ENCODE measurements around the gene LRRC2. TPM values are rescaled to one million over a fixed set of nuclear protein-coding genes. Genes with fewer than 3 reads are reported as not detected.
"Not testable (repeated sequence)": the region's sequence is repeated elsewhere in the genome, so short reads cannot be mapped to it uniquely, and the experiment has no call there.

Gene LRRC2
- total RNA-seq, 1 experiment from 2014 or later = 0.26 TPM

GRCh38 chr3:46551615-46552014, 14.5 kb downstream of the LRRC2 start:
- Histone ChIP-seq H2AFZ (ENCODE audit: low read length) (no peak overlapping the region), H3K36me3 (ENCODE audit: low read depth, low read length) (no peaks in the 10 kb centered on the region), H3K79me2 (ENCODE audit: low read length) (no peaks in the 10 kb centered on the region), H3K4me3 (ENCODE audit: low read length) (no peak overlapping the region), H4K20me1 (ENCODE audit: low read length) (no peaks in the 10 kb centered on the region), H3F3A (ENCODE audit: low read length, unreplicated experiment) (no peaks in the 10 kb centered on the region), H3K9me3 (ENCODE audit: low read length) (no peaks in the 10 kb centered on the region), H3K9ac (ENCODE audit: low read length) (no peak overlapping the region), H3K4me2 (ENCODE audit: low read length) (peak overlapping the region; percentile 29), H3K4me1 (ENCODE audit: insufficient read depth, low read length) (peaks cover 35% of the 10 kb centered on the region), H3K9me2 (replicated peaks; ENCODE audit: low read length) (no peaks in the 10 kb centered on the region), H3K27me3 (ENCODE audit: low read length) (no peaks in the 10 kb centered on the region), H3K27ac (ENCODE audit: low read length) (no peak overlapping the region; the same call in 1 of the 2 replicates)
- ATAC-seq = peak; percentile 70
- TF ChIP-seq EZH2 (IDR thresholded peaks at IDR 0.05; ENCODE audit: low read length, unreplicated experiment) = no peak
- TF ChIP-seq, protein P1, sequence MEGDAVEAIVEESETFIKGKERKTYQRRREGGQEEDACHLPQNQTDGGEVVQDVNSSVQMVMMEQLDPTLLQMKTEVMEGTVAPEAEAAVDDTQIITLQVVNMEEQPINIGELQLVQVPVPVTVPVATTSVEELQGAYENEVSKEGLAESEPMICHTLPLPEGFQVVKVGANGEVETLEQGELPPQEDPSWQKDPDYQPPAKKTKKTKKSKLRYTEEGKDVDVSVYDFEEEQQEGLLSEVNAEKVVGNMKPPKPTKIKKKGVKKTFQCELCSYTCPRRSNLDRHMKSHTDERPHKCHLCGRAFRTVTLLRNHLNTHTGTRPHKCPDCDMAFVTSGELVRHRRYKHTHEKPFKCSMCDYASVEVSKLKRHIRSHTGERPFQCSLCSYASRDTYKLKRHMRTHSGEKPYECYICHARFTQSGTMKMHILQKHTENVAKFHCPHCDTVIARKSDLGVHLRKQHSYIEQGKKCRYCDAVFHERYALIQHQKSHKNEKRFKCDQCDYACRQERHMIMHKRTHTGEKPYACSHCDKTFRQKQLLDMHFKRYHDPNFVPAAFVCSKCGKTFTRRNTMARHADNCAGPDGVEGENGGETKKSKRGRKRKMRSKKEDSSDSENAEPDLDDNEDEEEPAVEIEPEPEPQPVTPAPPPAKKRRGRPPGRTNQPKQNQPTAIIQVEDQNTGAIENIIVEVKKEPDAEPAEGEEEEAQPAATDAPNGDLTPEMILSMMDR (conservative IDR thresholded peaks at IDR 0.05; ENCODE audit: low read depth, low read length) = no peak
- no peak for TF ChIP-seq EZH2phosphoT487 (IDR thresholded peaks at IDR 0.05; ENCODE audit: borderline replicate concordance, low read length)
- ChIA-PET CTCF (interaction anchor here (0.6 to 1.6 kb wide), 5 partner anchors 9 to 679 kb away, joined by 4 to 14 read pairs (median 5); no protein-coding TSS in a partner anchor), POLR2A (ENCODE audit: unreplicated experiment) (interaction anchor here (0.6 to 0.7 kb wide), 3 partner anchors 9 to 307 kb away, joined by 8 to 21 read pairs (median 18); no protein-coding TSS in a partner anchor)
- intact Hi-C loops (cut with micrococcal nuclease) = no loop called here
- no TSS peak for BruUV-seq (replicated peaks)
- peak; percentile 59 for DNase-seq

- H3F3A ChIP-seq (ENCODE audit: low read length, unreplicated experiment) = no peaks in the 10 kb centered on the region
- ChIA-PET POLR2A (ENCODE audit: unreplicated experiment) (no interaction called here), CTCF (no interaction called here)
- intact Hi-C loops (cut with micrococcal nuclease) = no loop called here
- H2AFZ ChIP-seq (ENCODE audit: low read length) = no peak overlapping the region
- H3K4me3 ChIP-seq (ENCODE audit: low read length) = no peak overlapping the region
- no peaks in the 10 kb centered on the region for H4K20me1 ChIP-seq (ENCODE audit: low read length)
- H3K4me2 ChIP-seq (ENCODE audit: low read length) = no peak overlapping the region
- no peak for DNase-seq
- no peaks in the 10 kb centered on the region for H3K79me2 ChIP-seq (ENCODE audit: low read length)
- H3K27ac ChIP-seq (ENCODE audit: low read length) = no peak overlapping the region
- no peaks in the 10 kb centered on the region for H3K9me2 ChIP-seq (replicated peaks; ENCODE audit: low read length)
- no TSS peak for BruUV-seq (replicated peaks)
- TF ChIP-seq EZH2 (IDR thresholded peaks at IDR 0.05; ENCODE audit: low read length, unreplicated experiment) (no peak), EZH2phosphoT487 (IDR thresholded peaks at IDR 0.05; ENCODE audit: borderline replicate concordance, low read length) (no peak)
- TF ChIP-seq, protein P1 (conservative IDR thresholded peaks at IDR 0.05; ENCODE audit: low read depth, low read length) = no peak
- H3K9ac ChIP-seq (ENCODE audit: low read length) = no peak overlapping the region
- no peak for ATAC-seq
- H3K4me1 ChIP-seq (ENCODE audit: insufficient read depth, low read length) = peaks cover 29% of the 10 kb centered on the region
- H3K27me3 ChIP-seq (ENCODE audit: low read length) = no peaks in the 10 kb centered on the region
- H3K9me3 ChIP-seq (ENCODE audit: low read length) = no peaks in the 10 kb centered on the region
- H3K36me3 ChIP-seq (ENCODE audit: low read depth, low read length) = no peaks in the 10 kb centered on the region
Measured at GRCh38 chr3:46549989-46550388, 16.1 kb downstream of the LRRC2 start.

GRCh38 chr3:46549408-46549904, 16.6 kb downstream of the LRRC2 start:
- H3K4me2 ChIP-seq (ENCODE audit: low read length) = no peak overlapping the region
- H3F3A ChIP-seq (ENCODE audit: low read length, unreplicated experiment) = no peaks in the 10 kb centered on the region
- ChIA-PET CTCF (no interaction called here), POLR2A (ENCODE audit: unreplicated experiment) (no interaction called here)
- H2AFZ ChIP-seq (ENCODE audit: low read length) = no peak overlapping the region
- H3K79me2 ChIP-seq (ENCODE audit: low read length) = no peaks in the 10 kb centered on the region
- H3K9ac ChIP-seq (ENCODE audit: low read length) = no peak overlapping the region
- H3K36me3 ChIP-seq (ENCODE audit: low read depth, low read length) = no peaks in the 10 kb centered on the region
- H4K20me1 ChIP-seq (ENCODE audit: low read length) = no peaks in the 10 kb centered on the region
- no peak for ATAC-seq
- H3K4me1 ChIP-seq (ENCODE audit: insufficient read depth, low read length) = peaks cover 29% of the 10 kb centered on the region
- no peaks in the 10 kb centered on the region for H3K9me2 ChIP-seq (replicated peaks; ENCODE audit: low read length)
- no peaks in the 10 kb centered on the region for H3K27me3 ChIP-seq (ENCODE audit: low read length)
- no peak overlapping the region for H3K4me3 ChIP-seq (ENCODE audit: low read length)
- no peaks in the 10 kb centered on the region for H3K9me3 ChIP-seq (ENCODE audit: low read length)
- intact Hi-C loops (cut with micrococcal nuclease) = no loop called here
- H3K27ac ChIP-seq (ENCODE audit: low read length) = no peak overlapping the region
- DNase-seq = no peak
- BruUV-seq (replicated peaks) = no TSS peak
- TF ChIP-seq EZH2phosphoT487 (IDR thresholded peaks at IDR 0.05; ENCODE audit: borderline replicate concordance, low read length) (no peak), EZH2 (IDR thresholded peaks at IDR 0.05; ENCODE audit: low read length, unreplicated experiment) (no peak)
- TF ChIP-seq, protein P1 (conservative IDR thresholded peaks at IDR 0.05; ENCODE audit: low read depth, low read length) = no peak

DNA sequence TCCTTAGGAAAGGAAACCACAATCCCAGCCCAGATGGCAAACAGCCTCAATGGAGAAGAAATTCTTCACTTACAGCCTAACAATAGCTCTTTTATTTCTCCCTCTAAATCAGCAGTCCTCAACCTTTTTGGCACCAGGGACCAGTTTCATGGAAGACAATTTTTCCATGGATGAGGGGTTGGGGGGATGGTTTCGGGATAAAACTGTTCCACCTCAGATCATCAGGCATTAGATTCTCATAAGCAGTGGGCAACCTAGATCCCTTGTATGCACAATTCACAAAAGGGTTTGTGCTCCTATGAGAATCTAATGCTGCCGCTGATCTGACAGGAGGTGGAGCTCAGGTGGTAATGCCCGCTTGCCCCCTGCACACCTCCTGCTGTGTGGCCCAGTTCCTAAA, 17.5 kb downstream of the LRRC2 start:
- intact Hi-C loops (cut with micrococcal nuclease); H3K27ac ChIP-seq (ENCODE audit: low read length); H4K20me1 ChIP-seq (ENCODE audit: low read length); H3K4me2 ChIP-seq (ENCODE audit: low read length); H3K36me3 ChIP-seq (ENCODE audit: low read depth, low read length); DNase-seq; H3K9ac ChIP-seq (ENCODE audit: low read length); H3K9me2 ChIP-seq (replicated peaks; ENCODE audit: low read length); H3F3A ChIP-seq (ENCODE audit: low read length, unreplicated experiment); H3K79me2 ChIP-seq (ENCODE audit: low read length); POLR2A ChIA-PET (ENCODE audit: unreplicated experiment); H3K4me3 ChIP-seq (ENCODE audit: low read length); H3K27me3 ChIP-seq (ENCODE audit: low read length); H2AFZ ChIP-seq (ENCODE audit: low read length); H3K9me3 ChIP-seq (ENCODE audit: low read length); CTCF ChIA-PET; ATAC-seq; BruUV-seq (replicated peaks): not testable (repeated sequence)
- H3K4me1 ChIP-seq (ENCODE audit: insufficient read depth, low read length) = peaks cover 29% of the 10 kb centered on the region

Measured in PC-3 (cell line).